Measurements from ENCODE around the gene DCAF11. TPM values are rescaled to one million over a fixed set of nuclear protein-coding genes. Genes with fewer than 3 reads are reported as not detected.
A peak's percentile ranks its signal among the peaks of the same experiment; 100 is the strongest.

Gene DCAF11
- polyA plus RNA-seq, 3 donors, result 45.6 to 56.6 (median 48.8) TPM

DNA sequence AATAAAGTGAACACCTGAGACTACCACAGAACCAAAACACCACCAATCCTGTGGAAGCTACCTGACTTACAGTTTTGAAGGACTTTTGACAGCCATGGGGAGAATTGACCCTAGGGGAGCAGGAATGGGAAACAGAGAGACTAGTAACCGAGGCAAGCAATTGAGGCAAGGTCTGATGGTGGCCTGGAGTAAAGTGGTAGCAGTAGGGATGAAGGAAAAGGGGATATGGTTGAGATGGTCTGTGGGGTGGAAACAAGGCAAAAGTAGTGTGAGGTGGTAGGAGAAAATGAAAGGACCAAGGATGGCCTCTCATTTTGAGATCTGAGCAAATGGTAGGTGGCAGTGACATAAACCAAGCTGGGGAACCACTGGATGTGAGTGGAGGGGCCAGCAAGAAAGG, 42.3 kb downstream of the DCAF11 start:
- H3K27me3 ChIP-seq (ENCODE audit: control insufficient read depth in 2 of 2, insufficient read depth in 2 of 2, low read length in 2 of 2), result no peaks in the 10 kb centered on the region
- H3K9ac ChIP-seq (ENCODE audit: insufficient read depth, low read length, poor library complexity, severe bottlenecking), result no peak overlapping the region
- Mint-ChIP-seq H3K9me3 (no peaks in the 10 kb centered on the region), H3K4me3 (no peak overlapping the region), H3K4me1 (peaks cover 20% of the 10 kb centered on the region), H3K27me3 (ENCODE audit: low read depth in 3 of 3) (peaks cover 0 to 2% (median 0%) of the 10 kb centered on the region in 3 donors), H3K27ac (peak overlapping the region in 3 of 7 donors; percentile 22 to 80 (median 61)), H3K36me3 (peaks cover 54 to 85% of the 10 kb centered on the region in 2 donors)
- no peak overlapping the region for H3K4me2 ChIP-seq (replicated peaks; ENCODE audit: extremely low read depth, low read length, poor library complexity, severe bottlenecking)
- H3K36me3 ChIP-seq (replicated peaks in 1 of 2; ENCODE audit: control insufficient read depth in 1 of 2, insufficient read depth in 2 of 2, low read length in 2 of 2), result peaks cover 68 to 75% of the 10 kb centered on the region in 2 donors
- intact Hi-C loops (cut with micrococcal nuclease), result no loop called here
- peaks cover 20% of the 10 kb centered on the region for H3K79me2 ChIP-seq (ENCODE audit: insufficient read depth, low read length)
- WGBS (ENCODE audit: insufficient coverage), result 100% methylated on average over 1 of the region's 1 CpG
- peak overlapping the region in 1 of 2 donors; percentile 36 for H3K27ac ChIP-seq (ENCODE audit: low read depth in 1 of 2, low read length in 2 of 2)
- H4K20me1 ChIP-seq (ENCODE audit: insufficient read depth, low read length), result peaks cover 5% of the 10 kb centered on the region
- no peak overlapping the region for H3K4me3 ChIP-seq (replicated peaks in 1 of 3; ENCODE audit: low read depth in 2 of 3, low read length in 3 of 3)
- H3K4me1 ChIP-seq (ENCODE audit: control insufficient read depth in 1 of 2, insufficient read depth in 2 of 2, low read length in 2 of 2), result peaks cover 12 to 22% of the 10 kb centered on the region in 2 donors
- no peak overlapping the region for H2AFZ ChIP-seq (ENCODE audit: insufficient read depth, low read depth, low read length, poor library complexity, severe bottlenecking)
- no peak for DNase-seq
- TF ChIP-seq, protein P1, sequence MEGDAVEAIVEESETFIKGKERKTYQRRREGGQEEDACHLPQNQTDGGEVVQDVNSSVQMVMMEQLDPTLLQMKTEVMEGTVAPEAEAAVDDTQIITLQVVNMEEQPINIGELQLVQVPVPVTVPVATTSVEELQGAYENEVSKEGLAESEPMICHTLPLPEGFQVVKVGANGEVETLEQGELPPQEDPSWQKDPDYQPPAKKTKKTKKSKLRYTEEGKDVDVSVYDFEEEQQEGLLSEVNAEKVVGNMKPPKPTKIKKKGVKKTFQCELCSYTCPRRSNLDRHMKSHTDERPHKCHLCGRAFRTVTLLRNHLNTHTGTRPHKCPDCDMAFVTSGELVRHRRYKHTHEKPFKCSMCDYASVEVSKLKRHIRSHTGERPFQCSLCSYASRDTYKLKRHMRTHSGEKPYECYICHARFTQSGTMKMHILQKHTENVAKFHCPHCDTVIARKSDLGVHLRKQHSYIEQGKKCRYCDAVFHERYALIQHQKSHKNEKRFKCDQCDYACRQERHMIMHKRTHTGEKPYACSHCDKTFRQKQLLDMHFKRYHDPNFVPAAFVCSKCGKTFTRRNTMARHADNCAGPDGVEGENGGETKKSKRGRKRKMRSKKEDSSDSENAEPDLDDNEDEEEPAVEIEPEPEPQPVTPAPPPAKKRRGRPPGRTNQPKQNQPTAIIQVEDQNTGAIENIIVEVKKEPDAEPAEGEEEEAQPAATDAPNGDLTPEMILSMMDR (IDR thresholded peaks at IDR 0.05), result no peak
- no peaks in the 10 kb centered on the region for H3K9me3 ChIP-seq (replicated peaks in 1 of 2; ENCODE audit: control insufficient read depth in 1 of 2, insufficient read depth in 1 of 2, low read length in 2 of 2)

DNA sequence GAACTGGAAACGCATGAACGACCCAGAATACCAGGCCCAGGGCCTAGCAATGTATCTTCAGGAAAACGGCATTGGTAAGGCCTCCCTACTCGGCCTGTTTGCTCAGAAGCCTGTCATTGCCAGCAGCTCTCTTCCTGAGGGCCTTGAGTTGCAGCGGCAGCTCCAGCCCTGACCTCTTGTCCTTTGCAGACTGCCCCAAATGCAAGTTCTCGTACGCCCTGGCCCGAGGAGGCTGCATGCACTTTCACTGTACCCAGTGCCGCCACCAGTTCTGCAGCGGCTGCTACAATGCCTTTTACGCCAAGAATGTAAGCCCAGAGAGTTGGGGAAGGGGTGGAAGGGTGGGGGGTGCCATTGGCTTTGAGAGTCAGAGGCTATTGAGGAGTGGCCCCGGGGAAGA, 42.8 kb downstream of the DCAF11 start:
- Histone ChIP-seq H3K9ac (ENCODE audit: insufficient read depth, low read length, poor library complexity, severe bottlenecking) (no peak overlapping the region), H3K79me2 (ENCODE audit: insufficient read depth, low read length) (peaks cover 24% of the 10 kb centered on the region), H3K27ac (ENCODE audit: low read depth in 1 of 2, low read length in 2 of 2) (peak overlapping the region in 1 of 2 donors; percentile 36), H4K20me1 (ENCODE audit: insufficient read depth, low read length) (peaks cover 9% of the 10 kb centered on the region), H2AFZ (ENCODE audit: insufficient read depth, low read depth, low read length, poor library complexity, severe bottlenecking) (no peak overlapping the region), H3K4me1 (ENCODE audit: control insufficient read depth in 1 of 2, insufficient read depth in 2 of 2, low read length in 2 of 2) (peaks cover 17 to 27% of the 10 kb centered on the region in 2 donors), H3K36me3 (replicated peaks in 1 of 2; ENCODE audit: control insufficient read depth in 1 of 2, insufficient read depth in 2 of 2, low read length in 2 of 2) (peaks cover 64 to 70% of the 10 kb centered on the region in 2 donors), H3K9me3 (replicated peaks in 1 of 2; ENCODE audit: control insufficient read depth in 1 of 2, insufficient read depth in 1 of 2, low read length in 2 of 2) (no peaks in the 10 kb centered on the region), H3K4me2 (replicated peaks; ENCODE audit: extremely low read depth, low read length, poor library complexity, severe bottlenecking) (no peak overlapping the region), H3K27me3 (ENCODE audit: control insufficient read depth in 2 of 2, insufficient read depth in 2 of 2, low read length in 2 of 2) (no peaks in the 10 kb centered on the region), H3K4me3 (replicated peaks in 1 of 3; ENCODE audit: low read depth in 2 of 3, low read length in 3 of 3) (no peak overlapping the region)
- Mint-ChIP-seq H3K9me3 (no peaks in the 10 kb centered on the region), H3K36me3 (peaks cover 55 to 85% of the 10 kb centered on the region in 2 donors), H3K27me3 (ENCODE audit: low read depth in 3 of 3) (peaks cover 0 to 2% (median 0%) of the 10 kb centered on the region in 3 donors), H3K4me3 (no peak overlapping the region), H3K27ac (peak overlapping the region in 3 of 7 donors; percentile 33 to 80 (median 63)), H3K4me1 (peaks cover 25% of the 10 kb centered on the region)
- WGBS (ENCODE audit: insufficient coverage), result 98% methylated on average over 6 of the region's 12 CpGs
- no peak for DNase-seq
- TF ChIP-seq, protein P1 (IDR thresholded peaks at IDR 0.05), result no peak
- intact Hi-C loops (cut with micrococcal nuclease), result no loop called here
